ENCODE data around the gene B4GALNT2.
"Not testable (repeated sequence)": the region's sequence is repeated elsewhere in the genome, so short reads cannot be mapped to it uniquely, and the experiment has no call there.

The B4GALNT2 gene

DNA sequence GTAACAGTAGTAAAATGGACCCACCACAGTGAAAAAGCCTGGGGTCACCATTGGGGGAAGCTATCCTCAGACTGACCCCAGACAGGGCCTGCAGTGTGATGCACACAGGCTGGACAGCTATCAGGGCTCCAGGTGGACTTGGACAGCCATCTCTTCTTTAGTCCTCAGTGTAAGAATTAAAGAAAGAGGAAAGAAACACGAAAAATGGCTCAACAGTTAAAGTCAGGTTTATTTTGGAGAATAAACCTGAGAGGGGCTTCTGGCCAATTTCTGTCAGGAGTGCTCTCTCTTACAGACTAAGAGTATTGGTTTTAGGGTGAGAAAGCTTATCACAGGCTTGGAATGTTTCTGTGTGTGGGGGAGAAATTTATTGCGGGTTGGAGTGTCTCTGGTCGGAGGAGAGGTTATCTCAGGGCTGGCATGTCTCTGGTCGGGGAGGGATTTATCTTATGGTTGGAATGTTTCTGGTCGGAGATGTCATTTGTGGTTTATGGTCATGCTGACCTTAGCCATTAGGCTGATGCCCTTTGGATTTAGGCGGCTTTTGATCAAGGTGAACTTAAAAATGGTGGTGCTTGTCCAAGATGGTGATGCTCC is 10.8 kb upstream of the B4GALNT2 start:
- no peak for DNase-seq (ENCODE audit: low read depth)
- TF ChIP-seq, protein P1, sequence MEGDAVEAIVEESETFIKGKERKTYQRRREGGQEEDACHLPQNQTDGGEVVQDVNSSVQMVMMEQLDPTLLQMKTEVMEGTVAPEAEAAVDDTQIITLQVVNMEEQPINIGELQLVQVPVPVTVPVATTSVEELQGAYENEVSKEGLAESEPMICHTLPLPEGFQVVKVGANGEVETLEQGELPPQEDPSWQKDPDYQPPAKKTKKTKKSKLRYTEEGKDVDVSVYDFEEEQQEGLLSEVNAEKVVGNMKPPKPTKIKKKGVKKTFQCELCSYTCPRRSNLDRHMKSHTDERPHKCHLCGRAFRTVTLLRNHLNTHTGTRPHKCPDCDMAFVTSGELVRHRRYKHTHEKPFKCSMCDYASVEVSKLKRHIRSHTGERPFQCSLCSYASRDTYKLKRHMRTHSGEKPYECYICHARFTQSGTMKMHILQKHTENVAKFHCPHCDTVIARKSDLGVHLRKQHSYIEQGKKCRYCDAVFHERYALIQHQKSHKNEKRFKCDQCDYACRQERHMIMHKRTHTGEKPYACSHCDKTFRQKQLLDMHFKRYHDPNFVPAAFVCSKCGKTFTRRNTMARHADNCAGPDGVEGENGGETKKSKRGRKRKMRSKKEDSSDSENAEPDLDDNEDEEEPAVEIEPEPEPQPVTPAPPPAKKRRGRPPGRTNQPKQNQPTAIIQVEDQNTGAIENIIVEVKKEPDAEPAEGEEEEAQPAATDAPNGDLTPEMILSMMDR (IDR thresholded peaks at IDR 0.05; ENCODE audit: control insufficient read depth, extremely low read depth, insufficient read depth) = no peak
- H3K4me3 ChIP-seq (ENCODE audit: low read depth, low read length) = no peak overlapping the region

DNA sequence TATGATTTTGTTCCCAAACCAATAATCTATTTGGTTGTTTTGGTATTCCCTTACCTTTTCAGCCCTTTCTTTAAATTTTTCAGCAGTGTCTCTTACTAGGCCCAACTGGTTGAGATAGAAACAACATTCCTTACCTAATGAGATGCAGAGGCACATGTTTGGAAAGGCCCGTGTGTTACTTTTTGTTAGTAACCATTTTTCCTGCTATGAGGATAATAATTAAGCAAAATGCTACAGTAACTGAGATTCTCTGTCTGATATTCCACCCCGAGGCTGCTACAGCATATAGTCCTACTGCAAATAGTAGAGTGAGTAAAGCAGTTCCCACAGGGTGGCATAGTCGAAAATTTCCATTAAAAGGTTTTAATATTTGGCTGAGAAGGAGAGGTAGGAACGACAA is 10.0 kb upstream of the B4GALNT2 start:
- TF ChIP-seq, protein P1 (IDR thresholded peaks at IDR 0.05; ENCODE audit: control insufficient read depth, extremely low read depth, insufficient read depth) = no peak
- no peak overlapping the region for H3K4me3 ChIP-seq (ENCODE audit: low read depth, low read length)
- DNase-seq (ENCODE audit: low read depth) = no peak

DNA sequence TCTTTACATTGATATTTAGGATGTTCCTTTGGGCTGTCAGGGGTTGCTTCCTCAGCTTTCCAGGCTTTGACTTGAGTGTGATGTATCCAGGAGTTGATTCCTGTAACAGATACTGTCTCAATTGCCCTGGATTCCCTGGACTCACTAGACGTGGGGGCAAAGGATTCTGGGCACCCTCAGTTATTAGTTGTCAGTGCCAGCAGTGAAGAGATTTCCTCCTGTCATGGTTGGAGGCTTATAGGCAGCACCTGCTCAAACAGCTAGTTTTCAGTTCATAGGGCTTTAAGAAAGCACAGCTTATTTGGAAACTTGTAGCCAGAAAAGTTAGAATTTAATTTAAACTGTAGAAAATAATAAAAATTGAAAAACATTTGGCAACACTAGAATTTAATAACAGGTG is 9.5 kb upstream of the B4GALNT2 start:
- no peak for DNase-seq (ENCODE audit: low read depth)
- H3K4me3 ChIP-seq (ENCODE audit: low read depth, low read length) = no peak overlapping the region
- TF ChIP-seq, protein P1 (IDR thresholded peaks at IDR 0.05; ENCODE audit: control insufficient read depth, extremely low read depth, insufficient read depth) = no peak

DNA sequence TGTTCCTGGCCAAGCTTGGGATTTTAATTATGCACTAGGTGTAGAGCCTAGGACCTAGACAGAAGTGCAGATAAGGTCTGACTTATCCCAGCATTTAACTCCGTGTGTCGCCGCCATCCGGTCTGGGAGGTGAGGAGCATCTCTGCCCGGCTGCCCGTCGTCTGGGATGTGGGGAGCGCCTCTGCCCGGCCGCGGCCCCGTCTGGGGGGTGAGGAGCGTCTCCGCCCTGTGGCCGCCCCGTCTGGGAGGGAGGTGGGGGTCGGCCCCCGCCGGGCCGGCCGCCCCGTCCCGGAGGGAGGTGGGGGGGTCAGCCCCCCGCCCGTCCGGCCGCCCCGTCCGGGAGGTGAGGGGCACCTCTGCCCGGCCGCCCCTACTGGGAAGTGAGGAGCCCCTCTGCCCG is 7.1 kb upstream of the B4GALNT2 start:
- TF ChIP-seq, protein P1 (IDR thresholded peaks at IDR 0.05; ENCODE audit: control insufficient read depth, extremely low read depth, insufficient read depth) = no peak
- no peak overlapping the region for H3K4me3 ChIP-seq (ENCODE audit: low read depth, low read length)
- DNase-seq (ENCODE audit: low read depth) = no peak

DNA sequence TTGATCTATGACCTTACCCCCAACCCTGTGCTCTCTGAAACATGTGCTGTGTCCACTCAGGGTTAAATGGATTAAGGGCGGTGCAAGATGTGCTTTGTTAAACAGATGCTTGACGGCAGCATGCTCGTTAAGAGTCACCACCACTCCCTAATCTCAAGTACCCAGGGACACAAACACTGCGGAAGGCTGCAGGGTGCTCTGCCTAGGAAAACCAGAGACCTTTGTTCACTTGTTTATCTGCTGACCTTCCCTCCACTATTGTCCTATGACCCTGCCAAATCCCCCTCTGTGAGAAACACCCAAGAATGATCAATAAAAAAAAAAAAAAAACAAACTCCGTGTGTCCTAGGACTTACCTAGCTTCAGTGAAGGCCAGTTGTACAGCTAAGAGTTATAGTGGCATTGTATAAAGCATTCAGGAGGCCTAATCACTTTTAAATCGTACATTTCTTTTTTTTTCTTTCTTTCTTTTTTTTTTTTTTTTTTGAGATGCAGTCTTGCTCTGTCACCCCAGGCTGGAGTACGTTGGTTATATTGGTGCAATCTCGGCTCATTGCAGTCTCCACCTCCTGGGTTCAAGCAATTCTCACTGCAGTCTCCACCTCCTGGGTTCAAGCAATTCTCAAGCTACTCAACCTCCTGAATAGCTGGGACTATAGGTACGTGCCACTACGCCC is 6.2 kb upstream of the B4GALNT2 start:
- DNase-seq (ENCODE audit: low read depth); H3K4me3 ChIP-seq (ENCODE audit: low read depth, low read length): not testable (repeated sequence)

DNA sequence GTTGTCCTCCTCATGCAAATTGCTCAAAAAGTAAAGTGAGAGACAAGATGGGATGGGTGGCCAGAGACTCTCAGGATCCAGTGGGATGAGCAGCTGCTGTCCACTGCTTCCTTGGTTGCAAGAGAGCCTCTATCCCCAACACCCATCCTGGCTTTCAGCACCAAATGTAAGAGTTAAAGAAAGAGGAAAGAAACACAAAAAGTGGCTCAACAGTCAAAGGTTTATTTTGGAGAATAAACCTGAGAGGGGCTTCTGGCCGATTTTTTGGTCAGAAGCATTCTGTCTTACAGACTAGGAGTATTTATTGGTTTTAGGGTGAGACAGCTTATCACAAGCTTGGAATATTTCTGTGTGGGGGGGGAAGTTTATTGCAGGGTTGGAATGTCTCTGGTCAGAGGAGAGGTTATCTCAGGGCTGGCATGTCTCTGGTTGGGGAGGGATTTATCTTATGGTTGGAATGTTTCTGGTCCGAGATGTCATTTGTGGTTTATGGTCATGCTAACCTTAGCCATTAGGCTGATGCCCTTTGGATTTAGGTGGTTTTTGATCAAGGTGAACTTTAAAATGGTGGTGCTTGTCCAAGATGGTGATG is 3.1 kb upstream of the B4GALNT2 start:
- not testable (repeated sequence) for DNase-seq (ENCODE audit: low read depth)

DNA sequence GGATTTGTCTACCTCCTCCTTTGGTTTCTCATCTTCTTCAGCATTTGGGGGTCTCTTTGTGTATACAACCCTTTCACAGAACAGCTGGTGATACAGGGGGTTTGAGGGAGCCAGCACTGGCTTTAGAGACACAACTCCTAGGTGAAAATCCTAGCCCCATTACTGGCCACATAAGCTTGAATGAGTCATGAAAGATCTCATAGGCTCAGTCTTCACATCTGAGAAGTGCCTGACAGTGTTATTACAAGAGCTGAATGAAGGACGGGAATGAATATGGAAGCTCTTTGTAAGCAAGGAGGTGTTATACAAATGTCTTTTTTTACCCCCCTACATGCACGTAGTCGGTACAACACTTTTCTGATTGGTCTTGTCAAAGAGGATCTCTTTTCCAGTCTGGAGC is 1.7 kb upstream of the B4GALNT2 start:
- no peak for DNase-seq (ENCODE audit: low read depth)
- TF ChIP-seq, protein P1 (IDR thresholded peaks at IDR 0.05; ENCODE audit: control insufficient read depth, extremely low read depth, insufficient read depth) = no peak

More for the DNA sequence above, 3.1 kb upstream of the B4GALNT2 start:
- H3K4me3 ChIP-seq (ENCODE audit: low read depth, low read length) = not testable (repeated sequence)

DNA sequence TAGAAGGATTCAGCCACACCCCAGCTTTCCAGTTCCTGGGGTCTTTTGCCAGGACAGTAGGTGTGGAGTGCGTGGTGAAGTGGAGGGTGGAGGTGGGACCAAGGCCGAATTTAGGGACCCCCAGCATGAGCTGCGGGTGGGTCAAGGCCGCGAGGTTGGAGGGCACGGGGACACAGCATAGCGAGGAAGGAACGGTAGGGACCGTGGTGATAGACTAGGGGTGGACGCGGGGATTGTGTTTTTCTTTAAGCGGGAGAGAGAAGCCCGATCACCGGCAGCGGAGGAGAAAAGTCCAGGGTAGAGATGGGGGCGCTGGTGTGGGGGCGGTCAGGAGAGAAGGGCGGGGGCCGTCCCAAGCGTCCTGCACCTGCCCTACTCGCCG is 261 bp upstream of the B4GALNT2 start:
- TF ChIP-seq, protein P1 (IDR thresholded peaks at IDR 0.05; ENCODE audit: control insufficient read depth, extremely low read depth, insufficient read depth) = no peak
- peak overlapping the region; percentile 39 for H3K4me3 ChIP-seq (ENCODE audit: low read depth, low read length)
- DNase-seq (ENCODE audit: low read depth) = no peak

More for the DNA sequence above, 1.7 kb upstream of the B4GALNT2 start:
- H3K4me3 ChIP-seq (ENCODE audit: low read depth, low read length) = no peak overlapping the region

Measured in LNCaP clone FGC (cell line).